Gastroesophageal sphincter (tissue), 3 donors: ENCODE measurements around the gene LARGE1.

Source experiments
- EP300 ChIP-seq: sonication (generic); formaldehyde crosslinking; IDR thresholded peaks from one replicate; pipeline ENCODE4 v1.6.1; 2017; ENCODE audit warnings: antibody characterized with exemption, mild to moderate bottlenecking
- POLR2A ChIP-seq, 2 donors: fragments of 450-650 bp; IDR thresholded peaks; one replicate each; pipeline ENCODE4 v1.6.1; 2017; ENCODE audit warnings: antibody characterized with exemption in 2 of 2, mild to moderate bottlenecking in 2 of 2, moderate library complexity in 1 of 2
- POLR2AphosphoS5 ChIP-seq: sonication (generic); formaldehyde crosslinking; IDR thresholded peaks from one replicate; pipeline ENCODE4 v1.6.1; 2017; ENCODE audit warnings: antibody characterized with exemption
- TF ChIP-seq, protein P1 (sequence below), 4 experiments: fragments of 200-600 bp in 2 of 4; fragments of 450-650 bp in 2 of 4; sonication (generic) in 1 of 4; IDR thresholded peaks; one replicate each; pipeline ENCODE4 v1.5.1; 2017 to 2019; ENCODE audit warnings: antibody characterized with exemption in 4 of 4, mild to moderate bottlenecking in 2 of 4, moderate library complexity in 2 of 4

DNA sequence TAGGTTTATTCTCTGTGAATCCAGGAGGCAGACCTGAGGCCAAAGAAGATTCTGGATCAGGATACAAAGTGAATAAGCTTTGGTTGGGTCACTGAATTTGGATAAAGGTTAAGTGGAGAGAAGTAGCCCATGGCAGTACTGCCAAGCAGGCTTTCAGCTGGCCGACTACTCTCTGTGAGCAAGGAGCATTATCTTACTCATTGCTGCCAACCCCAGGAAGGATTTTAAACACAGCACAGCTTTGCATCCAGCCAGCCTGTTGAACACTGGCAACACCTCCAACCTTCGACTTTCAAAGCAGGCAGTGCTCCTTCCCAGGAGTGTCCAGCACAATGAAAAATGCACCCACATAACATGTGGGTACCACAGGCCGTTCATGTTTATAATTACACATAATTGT is 498.4 kb downstream of the LARGE1 start:
- TF ChIP-seq, protein P1, sequence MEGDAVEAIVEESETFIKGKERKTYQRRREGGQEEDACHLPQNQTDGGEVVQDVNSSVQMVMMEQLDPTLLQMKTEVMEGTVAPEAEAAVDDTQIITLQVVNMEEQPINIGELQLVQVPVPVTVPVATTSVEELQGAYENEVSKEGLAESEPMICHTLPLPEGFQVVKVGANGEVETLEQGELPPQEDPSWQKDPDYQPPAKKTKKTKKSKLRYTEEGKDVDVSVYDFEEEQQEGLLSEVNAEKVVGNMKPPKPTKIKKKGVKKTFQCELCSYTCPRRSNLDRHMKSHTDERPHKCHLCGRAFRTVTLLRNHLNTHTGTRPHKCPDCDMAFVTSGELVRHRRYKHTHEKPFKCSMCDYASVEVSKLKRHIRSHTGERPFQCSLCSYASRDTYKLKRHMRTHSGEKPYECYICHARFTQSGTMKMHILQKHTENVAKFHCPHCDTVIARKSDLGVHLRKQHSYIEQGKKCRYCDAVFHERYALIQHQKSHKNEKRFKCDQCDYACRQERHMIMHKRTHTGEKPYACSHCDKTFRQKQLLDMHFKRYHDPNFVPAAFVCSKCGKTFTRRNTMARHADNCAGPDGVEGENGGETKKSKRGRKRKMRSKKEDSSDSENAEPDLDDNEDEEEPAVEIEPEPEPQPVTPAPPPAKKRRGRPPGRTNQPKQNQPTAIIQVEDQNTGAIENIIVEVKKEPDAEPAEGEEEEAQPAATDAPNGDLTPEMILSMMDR (IDR thresholded peaks at IDR 0.05): no peak
- TF ChIP-seq EP300 (no peak), POLR2A (IDR thresholded peaks at IDR 0.05) (no peak), POLR2AphosphoS5 (no peak)
